Suppressor macrophage (primary cell): ENCODE data around the gene ARHGAP9.
"Not testable (repeated sequence)": the region's sequence is repeated elsewhere in the genome, so short reads cannot be mapped to it uniquely, and the experiment has no call there.

Experiments used
- DNase-seq, 4 experiments: peaks; one replicate each; pipeline ENCODE4 v3.0.0-alpha.2; 2020 to 2022

The ARHGAP9 gene

GRCh38 chr12:57456737-57457490, 22.8 kb downstream of the ARHGAP9 start:
- DNase-seq: no peak

- DNase-seq: peak; percentile 26 to 47 (median 40)
These were observed 23.4 kb downstream of the ARHGAP9 start for GRCh38 chr12:57456145-57456700.

DNA sequence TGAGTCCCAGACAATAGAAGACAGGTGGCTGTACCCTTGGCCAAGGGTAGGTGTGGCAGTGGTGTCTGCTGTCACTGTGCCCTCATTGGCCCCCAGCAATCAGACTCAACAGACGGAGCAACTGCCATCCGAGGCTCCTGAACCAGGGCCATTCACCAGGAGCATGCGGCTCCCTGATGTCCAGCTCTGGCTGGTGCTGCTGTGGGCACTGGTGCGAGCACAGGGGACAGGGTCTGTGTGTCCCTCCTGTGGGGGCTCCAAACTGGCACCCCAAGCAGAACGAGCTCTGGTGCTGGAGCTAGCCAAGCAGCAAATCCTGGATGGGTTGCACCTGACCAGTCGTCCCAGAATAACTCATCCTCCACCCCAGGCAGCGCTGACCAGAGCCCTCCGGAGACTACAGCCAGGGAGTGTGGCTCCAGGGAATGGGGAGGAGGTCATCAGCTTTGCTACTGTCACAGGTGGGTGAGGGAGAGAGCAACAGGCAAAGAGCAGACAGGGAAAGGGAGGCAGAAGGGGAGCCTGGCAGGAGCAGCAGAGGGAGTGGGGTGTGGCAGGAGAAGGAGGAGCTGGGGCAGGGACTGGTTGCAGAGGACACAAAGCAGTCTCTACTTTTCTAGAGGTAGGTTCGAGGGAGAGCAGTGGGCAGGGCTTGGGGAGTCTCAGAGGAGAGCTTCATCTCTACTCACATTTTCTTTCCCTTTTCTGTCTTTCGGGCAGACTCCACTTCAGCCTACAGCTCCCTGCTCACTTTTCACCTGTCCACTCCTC, 24.1 kb downstream of the ARHGAP9 start:
- DNase-seq: no peak

- peak; percentile 25 to 71 (median 52) for DNase-seq
These were observed 24.9 kb downstream of the ARHGAP9 start, which contains the start of gene INHBE for GRCh38 chr12:57454566-57455373. Gene INHBE (plus strand): TSS chr12:57455307. CDS start chr12:57455537, 230 bp downstream.

DNA sequence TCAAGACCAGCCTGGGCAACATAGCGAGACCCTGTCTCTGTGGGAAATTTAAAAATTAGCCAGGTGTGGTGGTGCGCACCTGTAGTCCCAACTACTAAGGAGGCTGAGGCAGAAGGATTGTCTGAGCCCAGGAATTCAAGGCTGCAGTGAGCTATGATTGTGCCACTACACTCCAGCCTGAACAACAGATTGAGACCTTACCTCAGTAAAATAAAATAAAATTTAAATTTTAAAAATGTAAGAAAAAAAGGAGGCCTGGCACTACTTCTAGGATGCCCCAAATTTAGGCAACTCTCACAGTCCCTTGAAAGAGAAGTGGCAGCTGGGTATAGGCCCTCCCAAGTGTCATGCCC, 25.5 kb downstream of the ARHGAP9 start:
- no peak for DNase-seq

- DNase-seq: peak; percentile 76 to 87 (median 82)
These were observed 26.6 kb downstream of the ARHGAP9 start for GRCh38 chr12:57452937-57453509.

DNA sequence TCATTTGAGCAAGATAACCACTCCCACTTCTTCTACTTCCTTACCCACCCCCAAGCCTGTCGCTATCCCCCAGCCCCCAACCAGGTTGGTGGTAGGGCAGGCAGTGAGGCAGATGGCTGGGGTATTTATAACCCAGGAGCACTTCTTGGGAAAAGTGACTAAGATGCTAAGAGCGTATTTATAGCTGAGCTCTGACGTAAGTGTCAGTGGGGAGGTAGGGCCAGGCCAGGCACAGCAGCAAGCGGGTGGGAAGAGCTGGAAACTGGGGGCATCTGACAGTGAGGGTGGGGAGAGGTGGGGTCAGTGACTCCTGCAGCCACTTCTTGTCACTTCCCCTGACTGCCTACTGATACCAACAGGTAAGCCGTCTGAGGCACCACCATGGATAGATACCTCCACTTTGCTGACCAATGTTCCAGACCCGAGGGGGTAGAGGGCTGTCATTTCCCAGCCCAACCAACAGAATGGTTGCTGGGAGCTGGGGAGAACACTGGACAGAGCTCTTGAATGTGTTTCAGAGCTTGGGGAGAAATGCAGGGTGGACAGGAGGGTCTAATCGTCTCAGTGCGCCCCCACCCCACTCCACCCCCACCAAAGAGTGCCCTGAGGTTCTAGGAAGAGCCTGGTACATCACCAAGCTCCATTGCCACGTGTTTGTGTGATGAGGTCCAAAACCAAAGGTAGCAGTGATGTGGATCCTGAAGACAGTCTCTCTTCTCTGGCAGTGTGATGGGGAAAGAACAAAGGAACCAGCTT, 27.3 kb downstream of the ARHGAP9 start:
- peak in 3 of 4 experiments; percentile 10 to 51 (median 40) for DNase-seq

GRCh38 chr12:57451233-57451778, 28.4 kb downstream of the ARHGAP9 start:
- no peak for DNase-seq

DNA sequence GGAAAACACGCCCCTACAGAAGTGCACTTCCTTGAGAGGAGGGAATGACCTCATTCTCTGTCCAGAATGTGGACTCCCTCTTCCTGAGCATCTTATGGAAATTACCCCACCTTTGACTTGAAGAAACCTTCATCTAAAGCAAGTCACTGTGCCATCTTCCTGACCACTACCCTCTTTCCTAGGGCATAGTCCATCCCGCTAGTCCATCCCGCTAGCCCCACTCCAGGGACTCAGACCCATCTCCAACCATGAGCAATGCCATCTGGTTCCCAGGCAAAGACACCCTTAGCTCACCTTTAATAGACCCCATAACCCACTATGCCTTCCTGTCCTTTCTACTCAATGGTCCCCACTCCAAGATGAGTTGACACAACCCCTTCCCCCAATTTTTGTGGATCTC, 29.6 kb downstream of the ARHGAP9 start:
- no peak for DNase-seq

DNA sequence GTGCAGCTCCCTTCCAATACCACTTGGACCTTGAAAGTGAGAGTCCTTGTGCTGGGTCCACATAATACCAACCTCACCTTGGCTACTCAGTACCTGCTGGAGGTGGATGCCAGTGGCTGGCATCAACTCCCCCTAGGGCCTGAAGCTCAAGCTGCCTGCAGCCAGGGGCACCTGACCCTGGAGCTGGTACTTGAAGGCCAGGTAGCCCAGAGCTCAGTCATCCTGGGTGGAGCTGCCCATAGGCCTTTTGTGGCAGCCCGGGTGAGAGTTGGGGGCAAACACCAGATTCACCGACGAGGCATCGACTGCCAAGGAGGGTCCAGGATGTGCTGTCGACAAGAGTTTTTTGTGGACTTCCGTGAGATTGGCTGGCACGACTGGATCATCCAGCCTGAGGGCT, 30.3 kb downstream of the ARHGAP9 start:
- DNase-seq: no peak

GRCh38 chr12:57448669-57449068, 31.0 kb downstream of the ARHGAP9 start:
- no peak for DNase-seq

DNA sequence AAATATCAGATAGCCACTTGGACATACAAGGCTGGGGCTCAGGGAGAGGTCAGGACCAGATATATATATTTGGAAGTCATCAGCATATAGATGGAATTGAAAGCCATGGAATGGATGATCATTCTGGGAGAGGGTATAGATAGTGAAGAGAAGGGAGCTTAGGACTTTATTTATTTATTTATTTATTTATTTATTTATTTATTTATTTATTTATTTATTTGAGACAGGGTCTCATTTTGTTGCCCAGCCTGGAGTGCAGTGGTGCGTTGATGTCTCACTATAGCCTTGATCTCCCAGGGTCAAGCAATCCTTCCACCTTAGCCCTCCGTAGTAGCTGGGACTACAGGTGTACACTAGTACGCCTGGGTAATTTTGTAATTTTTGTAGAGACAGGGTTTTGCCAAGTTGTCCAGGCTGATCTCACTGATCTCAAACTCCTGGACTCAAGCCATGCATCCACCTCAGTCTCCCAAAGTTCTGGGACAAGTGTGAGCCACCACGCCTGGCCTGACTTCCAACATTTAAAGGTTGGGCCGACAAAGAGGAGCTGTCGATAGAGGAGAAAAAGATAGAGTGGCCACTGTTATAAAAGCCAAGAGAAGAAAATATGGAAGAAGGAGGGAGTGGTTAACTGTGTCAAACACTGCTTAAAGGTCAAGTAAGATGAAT, 33.2 kb downstream of the ARHGAP9 start:
- DNase-seq: no peak

DNA sequence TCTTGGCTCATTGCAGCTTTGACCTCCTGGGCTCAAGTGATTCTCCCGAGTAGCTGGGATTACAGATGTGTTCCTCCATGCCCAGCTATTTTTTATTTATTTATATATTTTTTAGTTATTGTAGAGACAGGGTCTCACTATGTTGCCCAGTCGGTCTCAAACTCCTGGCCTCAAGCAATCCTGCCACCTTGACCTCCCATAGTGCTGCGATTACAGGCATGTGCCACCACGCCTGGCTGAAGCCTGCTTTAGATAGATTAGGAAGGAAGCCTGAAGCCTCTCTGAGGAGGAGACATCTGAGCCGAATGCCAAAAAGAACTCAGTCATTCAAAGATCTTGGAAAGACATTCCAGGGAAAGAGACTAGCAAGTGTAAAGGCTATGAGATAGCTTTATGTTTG, 34.9 kb downstream of the ARHGAP9 start:
- no peak for DNase-seq

DNA sequence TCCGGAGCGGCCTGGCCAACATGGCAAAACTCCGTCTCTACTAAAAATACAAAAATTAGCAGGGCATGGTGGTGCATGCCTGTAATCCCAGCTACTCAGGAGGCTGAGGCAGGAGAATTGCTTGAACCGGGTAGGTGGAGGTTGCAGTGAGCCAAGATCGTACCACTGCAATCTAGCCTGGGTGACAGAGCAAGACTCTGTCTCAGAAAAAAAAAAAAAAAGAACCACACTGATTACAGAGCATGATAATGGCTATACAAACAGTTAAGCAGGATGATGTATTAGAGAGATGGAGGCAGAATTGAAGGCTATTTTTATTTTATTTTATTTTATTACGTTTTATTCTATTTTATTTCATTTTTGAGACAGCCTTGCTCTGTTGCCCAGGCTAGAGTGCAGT, 35.3 kb downstream of the ARHGAP9 start:
- not testable (repeated sequence) for DNase-seq

GRCh38 chr12:57441846-57442427, 37.7 kb downstream of the ARHGAP9 start:
- peak in 1 of 4 experiments; percentile 33 for DNase-seq

DNA sequence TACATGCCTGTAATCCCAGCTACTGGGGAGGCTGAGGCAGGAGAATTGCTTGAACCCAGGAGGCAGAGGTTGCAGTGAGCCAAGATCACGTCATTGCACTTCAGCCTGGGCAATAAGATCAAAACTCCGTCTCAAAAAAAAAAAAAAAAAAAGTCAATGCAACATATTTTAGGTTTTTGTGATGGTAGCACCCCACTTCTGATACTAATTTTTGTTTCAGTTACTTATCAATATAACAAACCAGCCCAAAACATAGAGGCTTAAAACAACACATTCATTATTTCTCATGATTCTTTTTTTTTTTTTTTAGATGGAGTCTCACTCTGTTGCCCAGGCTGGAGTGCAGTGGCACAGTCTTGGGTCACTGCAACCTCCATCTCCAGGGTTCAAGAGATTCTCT, 38.3 kb downstream of the ARHGAP9 start:
- DNase-seq: not testable (repeated sequence)

GRCh38 chr12:57439762-57440266, 39.9 kb downstream of the ARHGAP9 start:
- DNase-seq: no peak

DNA sequence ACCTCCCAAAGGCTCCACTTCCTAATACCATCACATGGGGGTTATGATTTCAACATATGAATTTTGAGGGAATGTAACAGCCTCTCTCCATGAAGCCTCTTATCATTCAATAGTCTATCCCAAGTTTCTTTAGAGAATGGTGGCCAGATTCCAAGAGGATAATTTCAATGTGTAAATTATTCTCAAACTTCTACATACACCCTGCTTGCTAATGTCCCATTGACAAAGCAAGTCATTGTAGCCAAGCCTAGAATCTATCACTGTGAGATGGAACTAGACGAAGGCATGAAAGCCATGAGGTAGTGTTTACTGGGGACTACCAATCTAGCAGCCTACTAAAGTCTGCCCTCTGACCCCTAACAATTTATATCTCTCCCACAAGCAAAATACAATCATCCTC, 41.3 kb downstream of the ARHGAP9 start:
- DNase-seq: no peak

DNA sequence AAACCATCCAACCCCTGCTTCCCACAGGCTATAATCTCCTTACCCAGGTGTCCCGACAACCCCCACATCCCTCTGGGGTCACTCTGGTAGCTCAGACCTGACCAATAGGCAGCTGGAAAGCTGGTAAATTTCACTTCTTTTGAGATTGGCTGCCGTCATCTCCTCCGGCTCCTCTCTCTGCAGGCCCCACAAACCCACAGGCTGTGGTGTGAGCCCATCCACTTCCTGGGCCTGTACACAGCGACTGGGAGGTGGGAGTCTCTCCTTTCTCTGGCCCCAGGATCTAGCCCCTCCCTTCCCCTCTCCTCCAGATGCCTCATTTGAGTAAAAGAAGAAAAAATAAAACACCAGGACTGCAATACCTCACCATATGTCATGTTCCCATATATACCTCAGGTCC, 44.4 kb downstream of the ARHGAP9 start:
- DNase-seq: no peak
